Liver (tissue), 9 donors: ENCODE data around the gene CAMLG. TPM values are rescaled to one million over a fixed set of nuclear protein-coding genes. Genes with fewer than 3 reads are reported as not detected.

Experiments
- DNase-seq: peaks from one replicate; pipeline ENCODE4 v3.0.0-alpha.2; 2017; ENCODE audit warnings: low spot score
- H3K27ac ChIP-seq, 2 donors: one replicate each; pipeline ENCODE4 v1.7.0; 2013; ENCODE audit warnings: inconsistent platforms in 2 of 2, low read length in 2 of 2, control low read depth in 1 of 2, low read depth in 1 of 2, mild to moderate bottlenecking in 1 of 2
- H3K27me3 ChIP-seq, 4 donors: one replicate each; pipeline versions ENCODE4 v1.6.1 to v1.7.0; 2013; ENCODE audit warnings: low read length in 3 of 4, inconsistent platforms in 1 of 4, mild to moderate bottlenecking in 1 of 4, moderate library complexity in 1 of 4; ENCODE audit not compliant: control insufficient read depth in 4 of 4, insufficient read depth in 4 of 4
- H3K36me3 ChIP-seq, 4 donors: one replicate each; pipeline versions ENCODE4 v1.6.1 to v1.7.0; 2013; ENCODE audit warnings: low read length in 3 of 4, mild to moderate bottlenecking in 3 of 4, low read depth in 1 of 4, moderate library complexity in 1 of 4; ENCODE audit not compliant: control insufficient read depth in 4 of 4, insufficient read depth in 3 of 4
- H3K4me1 ChIP-seq, 4 donors: one replicate each; pipeline versions ENCODE4 v1.6.1 to v1.7.0; 2013; ENCODE audit warnings: low read length in 3 of 4, mild to moderate bottlenecking in 3 of 4, moderate library complexity in 1 of 4; ENCODE audit not compliant: control insufficient read depth in 4 of 4, insufficient read depth in 4 of 4
- H3K4me3 ChIP-seq, 3 donors: one replicate each; pipeline versions ENCODE4 v1.6.1 to v1.7.0; 2013; ENCODE audit warnings: low read length in 3 of 3, control low read depth in 1 of 3, low read depth in 1 of 3, mild to moderate bottlenecking in 1 of 3
- H3K9ac ChIP-seq, 2 donors: one replicate each; pipeline ENCODE4 v1.7.0; 2013; ENCODE audit warnings: low read length in 2 of 2, mild to moderate bottlenecking in 2 of 2, moderate library complexity in 2 of 2, control low read depth in 1 of 2, low read depth in 1 of 2
- H3K9me3 ChIP-seq, 4 donors: one replicate each; pipeline versions ENCODE4 v1.6.1 to v1.7.0; 2013; ENCODE audit warnings: low read length in 3 of 4; ENCODE audit not compliant: control insufficient read depth in 4 of 4
- CTCF ChIP-seq: fragments of 150-350 bp; IDR thresholded peaks from 2 replicates; pipeline ENCODE4 v1.5.1; 2017; ENCODE audit warnings: improper control_type of control experiment, low read depth, low read length; ENCODE audit not compliant: missing input control
- EGR1 ChIP-seq, 2 donors: IDR thresholded peaks; 2 replicates each; pipeline ENCODE4 v1.6.1; 2016 to 2018; ENCODE audit warnings: antibody characterized with exemption in 2 of 2, low read depth in 2 of 2
- FOXA1 ChIP-seq: IDR thresholded peaks from 2 replicates; pipeline ENCODE4 v1.6.1; 2016; ENCODE audit warnings: antibody characterized with exemption
- FOXA2 ChIP-seq: IDR thresholded peaks from 2 replicates; pipeline ENCODE4 v1.6.1; 2016; ENCODE audit warnings: antibody characterized with exemption
- GABPA ChIP-seq, 2 donors: IDR thresholded peaks in 1 of 2; conservative IDR thresholded peaks in 1 of 2; 2 replicates each; pipeline ENCODE4 v1.6.1; 2016; ENCODE audit warnings: antibody characterized with exemption in 2 of 2, mild to moderate bottlenecking in 1 of 2, moderate library complexity in 1 of 2
- HNF4A ChIP-seq, 2 donors: conservative IDR thresholded peaks; 2 replicates each; pipeline ENCODE4 v1.6.1; 2016; ENCODE audit warnings: antibody characterized with exemption in 2 of 2, mild to moderate bottlenecking in 2 of 2
- HNF4G ChIP-seq: IDR thresholded peaks from 2 replicates; pipeline ENCODE4 v1.6.1; 2016; ENCODE audit warnings: antibody characterized with exemption
- JUND ChIP-seq, 2 donors: IDR thresholded peaks; 2 replicates each; pipeline ENCODE4 v1.6.1; 2016; ENCODE audit warnings: antibody characterized with exemption in 2 of 2
- MAX ChIP-seq: IDR thresholded peaks from 2 replicates; pipeline ENCODE4 v1.6.1; 2016; ENCODE audit warnings: antibody characterized with exemption
- NR2F2 ChIP-seq: IDR thresholded peaks from 2 replicates; pipeline ENCODE4 v1.6.1; 2016; ENCODE audit warnings: antibody characterized with exemption
- RAD21 ChIP-seq, 2 donors: IDR thresholded peaks; 2 replicates each; pipeline ENCODE4 v1.6.1; 2016; ENCODE audit warnings: antibody characterized with exemption in 2 of 2, mild to moderate bottlenecking in 2 of 2
- REST ChIP-seq: IDR thresholded peaks from 2 replicates; pipeline ENCODE4 v1.6.1; 2016; ENCODE audit warnings: antibody characterized with exemption, mild to moderate bottlenecking
- RXRA ChIP-seq, 2 donors: IDR thresholded peaks; 2 replicates each; pipeline ENCODE4 v1.6.1; 2017 to 2018; ENCODE audit warnings: antibody characterized with exemption in 2 of 2, mild to moderate bottlenecking in 1 of 2
- TAF1 ChIP-seq: conservative IDR thresholded peaks from 2 replicates; pipeline ENCODE4 v1.6.1; 2016; ENCODE audit warnings: antibody characterized with exemption, mild to moderate bottlenecking
- WGBS: extraction: QIAGEN DNeasy Blood & Tissue Kit; methylation state at CpG from one replicate; pipeline ENCODE4 v1.1.7; 2013; 5-methylcytosine and 5-hydroxymethylcytosine counted together
- polyA plus RNA-seq, 2 donors: library from polyadenylated mRNA; stranded (reverse) in 1 of 2; unstranded in 1 of 2; fragments of 200-250 nt in 1 of 2; fragments of >200 nt in 1 of 2; fragmentation: Nextera tagmentation in 1 of 2; extraction: Ambion mirVana in 1 of 2; gene quantifications; one replicate each; pipeline versions ENCODE4 v1.2.1 to v1.2.3, GENCODE V29; 2013 to 2015
- total RNA-seq, 2 donors: library from RNA; depleted of rRNA; stranded (reverse); fragments of >200 nt; gene quantifications; one replicate each; pipeline ENCODE4 v1.2.3, GENCODE V29; 2014
- donor health status: healthy.
- donor health status: healthy.
- donor health status: healthy.
- donor health status: healthy.
- donor health status: healthy.

CAMLG gene
- total and polyA plus RNA-seq, 4 donors: 5.2 to 17.0 (median 9.8) TPM

- Histone ChIP-seq H3K9me3 (no peaks in the 10 kb centered on the region), H3K4me1 (no peaks in the 10 kb centered on the region), H3K27me3 (no peaks in the 10 kb centered on the region), H3K9ac (no peak overlapping the region), H3K4me3 (no peak overlapping the region), H3K27ac (no peak overlapping the region), H3K36me3 (peaks cover 13 to 71% (median 44%) of the 10 kb centered on the region in 4 donors)
- 63% methylated on average over 4 of the region's 4 CpGs for WGBS
- no peak for TF ChIP-seq FOXA1
- TF ChIP-seq EGR1 (IDR thresholded peaks at IDR 0.05; ENCODE audit: low read depth in 2 of 2): no peak
- no peak for TF ChIP-seq GABPA (IDR thresholded peaks at IDR 0.05 in 1 of 2, conservative IDR thresholded peaks at IDR 0.05 in 1 of 2)
- TF ChIP-seq REST: no peak
- no peak for TF ChIP-seq CTCF
- TF ChIP-seq JUND (IDR thresholded peaks at IDR 0.05): no peak
- no peak for DNase-seq
Observed at GRCh38 chr5:134769206-134769605, 30.9 kb downstream of the CAMLG start.

- no peaks in the 10 kb centered on the region for H3K27me3 ChIP-seq
- DNase-seq: no peak
- no peak overlapping the region for H3K4me3 ChIP-seq
- H3K36me3 ChIP-seq: peaks cover 9 to 65% (median 38%) of the 10 kb centered on the region in 4 donors
- no peaks in the 10 kb centered on the region for H3K4me1 ChIP-seq
- H3K27ac ChIP-seq: no peak overlapping the region
- no peaks in the 10 kb centered on the region for H3K9me3 ChIP-seq
- H3K9ac ChIP-seq: no peak overlapping the region
- TF ChIP-seq RAD21 (IDR thresholded peaks at IDR 0.05) (no peak), FOXA1 (no peak), RXRA (IDR thresholded peaks at IDR 0.05) (no peak), MAX (no peak), GABPA (IDR thresholded peaks at IDR 0.05 in 1 of 2, conservative IDR thresholded peaks at IDR 0.05 in 1 of 2) (no peak), TAF1 (no peak)
- WGBS: 86% methylated on average over 10 of the region's 10 CpGs
Observed at GRCh38 chr5:134772461-134773125, 34.2 kb downstream of the CAMLG start.

- 91% methylated on average over 2 of the region's 2 CpGs for WGBS
- H3K27me3 ChIP-seq: no peaks in the 10 kb centered on the region
- peaks cover 9 to 55% (median 36%) of the 10 kb centered on the region in 4 donors for H3K36me3 ChIP-seq
- no peak overlapping the region for H3K9ac ChIP-seq
- TF ChIP-seq HNF4G (no peak), NR2F2 (no peak), CTCF (no peak), FOXA2 (no peak), EGR1 (IDR thresholded peaks at IDR 0.05; ENCODE audit: low read depth in 2 of 2) (no peak), FOXA1 (no peak), HNF4A (conservative IDR thresholded peaks at IDR 0.05) (no peak)
- no peak overlapping the region for H3K27ac ChIP-seq
- DNase-seq: no peak
- H3K4me1 ChIP-seq: no peaks in the 10 kb centered on the region
- H3K9me3 ChIP-seq: no peaks in the 10 kb centered on the region
- H3K4me3 ChIP-seq: no peak overlapping the region
Observed at GRCh38 chr5:134777366-134777765, 39.0 kb downstream of the CAMLG start.
